Muscle layer of colon (tissue), 2 donors: ENCODE measurements around the gene CPSF7.
"Not testable (repeated sequence)": the region's sequence is repeated elsewhere in the genome, so short reads cannot be mapped to it uniquely, and the experiment has no call there.

ENCODE experiments used
- H3K27ac ChIP-seq: one replicate; pipeline ENCODE4 v1.7.0; 2013; ENCODE audit warnings: low read depth, mild to moderate bottlenecking, low read length, moderate library complexity
- H3K27me3 ChIP-seq, 2 donors: one replicate each; pipeline ENCODE4 v1.7.0; 2013; ENCODE audit warnings: low read length in 2 of 2, mild to moderate bottlenecking in 2 of 2; ENCODE audit not compliant: insufficient read depth in 2 of 2, control insufficient read depth in 1 of 2
- H3K36me3 ChIP-seq: one replicate; pipeline ENCODE4 v1.7.0; 2013; ENCODE audit warnings: mild to moderate bottlenecking, low read length; ENCODE audit not compliant: insufficient read depth
- H3K4me1 ChIP-seq: one replicate; pipeline ENCODE4 v1.7.0; 2013; ENCODE audit warnings: mild to moderate bottlenecking, low read length; ENCODE audit not compliant: insufficient read depth
- H3K4me3 ChIP-seq, 2 donors: one replicate each; pipeline ENCODE4 v1.7.0; 2013; ENCODE audit warnings: low read length in 2 of 2, low read depth in 1 of 2, mild to moderate bottlenecking in 1 of 2, moderate library complexity in 1 of 2
- H3K9ac ChIP-seq: one replicate; pipeline ENCODE4 v1.7.0; 2013; ENCODE audit warnings: low read length
- H3K9me3 ChIP-seq: one replicate; pipeline ENCODE4 v1.7.0; 2013; ENCODE audit warnings: mild to moderate bottlenecking, low read length
- donor health status: abdominal sarcoma.
- donor health status: Adenocarcinoma of cecum.

CPSF7 gene

GRCh38 chr11:61430839-61431238 lies 1.1 kb upstream of the CPSF7 start:
- Histone ChIP-seq H3K36me3 (peaks cover 30% of the 10 kb centered on the region), H3K4me3 (peak overlapping the region; percentile 38 to 95), H3K4me1 (peaks cover 36% of the 10 kb centered on the region), H3K9ac (peak overlapping the region; percentile 93)
- H3K9me3 ChIP-seq, H3K27me3 ChIP-seq, H3K27ac ChIP-seq: not testable (repeated sequence)

- H3K4me1 ChIP-seq, result peaks cover 36% of the 10 kb centered on the region
- H3K27me3 ChIP-seq, result no peaks in the 10 kb centered on the region
- no peaks in the 10 kb centered on the region for H3K9me3 ChIP-seq
- peak overlapping the region; percentile 94 for H3K9ac ChIP-seq
- peak overlapping the region; percentile 69 for H3K27ac ChIP-seq
- peak overlapping the region; percentile 39 to 78 for H3K4me3 ChIP-seq
- peaks cover 44% of the 10 kb centered on the region for H3K36me3 ChIP-seq
Observed at GRCh38 chr11:61429346-61429690, 457 bp downstream of the CPSF7 start.

- Histone ChIP-seq H3K36me3 (peaks cover 54% of the 10 kb centered on the region), H3K4me3 (no peak overlapping the region), H3K4me1 (peaks cover 28% of the 10 kb centered on the region), H3K27me3 (no peaks in the 10 kb centered on the region), H3K27ac (no peak overlapping the region), H3K9me3 (no peaks in the 10 kb centered on the region), H3K9ac (no peak overlapping the region)
Observed at GRCh38 chr11:61425367-61426131, 4.2 kb downstream of the CPSF7 start.

- H3K36me3 ChIP-seq, result peaks cover 68% of the 10 kb centered on the region
- no peaks in the 10 kb centered on the region for H3K27me3 ChIP-seq
- H3K4me3 ChIP-seq, result no peak overlapping the region
- H3K4me1 ChIP-seq, result peaks cover 10% of the 10 kb centered on the region
- H3K27ac ChIP-seq, result no peak overlapping the region
- no peaks in the 10 kb centered on the region for H3K9me3 ChIP-seq
- no peak overlapping the region for H3K9ac ChIP-seq
Observed at GRCh38 chr11:61422226-61422625, 7.5 kb downstream of the CPSF7 start.

GRCh38 chr11:61418136-61418535 lies 11.6 kb downstream of the CPSF7 start:
- Histone ChIP-seq H3K27me3 (no peaks in the 10 kb centered on the region), H3K27ac (no peak overlapping the region), H3K36me3 (peaks cover 80% of the 10 kb centered on the region), H3K9ac (no peak overlapping the region), H3K4me3 (no peak overlapping the region), H3K9me3 (no peaks in the 10 kb centered on the region), H3K4me1 (no peaks in the 10 kb centered on the region)

- no peak overlapping the region for H3K27ac ChIP-seq
- no peaks in the 10 kb centered on the region for H3K9me3 ChIP-seq
- H3K27me3 ChIP-seq, result no peaks in the 10 kb centered on the region
- H3K9ac ChIP-seq, result no peak overlapping the region
- H3K36me3 ChIP-seq, result peaks cover 84% of the 10 kb centered on the region
- no peak overlapping the region for H3K4me3 ChIP-seq
- no peaks in the 10 kb centered on the region for H3K4me1 ChIP-seq
Observed at GRCh38 chr11:61417670-61418069, 12.1 kb downstream of the CPSF7 start.

GRCh38 chr11:61416941-61417340 lies 12.8 kb downstream of the CPSF7 start:
- Histone ChIP-seq H3K36me3 (peaks cover 91% of the 10 kb centered on the region), H3K27me3 (no peaks in the 10 kb centered on the region), H3K9me3 (no peaks in the 10 kb centered on the region), H3K4me1 (no peaks in the 10 kb centered on the region), H3K4me3 (no peak overlapping the region), H3K9ac (no peak overlapping the region), H3K27ac (no peak overlapping the region)

GRCh38 chr11:61415381-61415780 lies 14.4 kb downstream of the CPSF7 start:
- Histone ChIP-seq H3K4me3 (no peak overlapping the region), H3K9me3 (no peaks in the 10 kb centered on the region), H3K9ac (no peak overlapping the region), H3K4me1 (no peaks in the 10 kb centered on the region), H3K27ac (no peak overlapping the region), H3K27me3 (no peaks in the 10 kb centered on the region), H3K36me3 (peaks cover 96% of the 10 kb centered on the region)

GRCh38 chr11:61414547-61414946 lies 15.2 kb downstream of the CPSF7 start:
- Histone ChIP-seq H3K27ac (no peak overlapping the region), H3K36me3 (peaks cover 95% of the 10 kb centered on the region)

GRCh38 chr11:61413496-61413895 lies 16.3 kb downstream of the CPSF7 start:
- H3K27ac ChIP-seq, result no peak overlapping the region
- peaks cover 92% of the 10 kb centered on the region for H3K36me3 ChIP-seq
- no peak overlapping the region for H3K4me3 ChIP-seq
- H3K27me3 ChIP-seq, result no peaks in the 10 kb centered on the region
- H3K9ac ChIP-seq, result no peak overlapping the region
- H3K4me1 ChIP-seq, result no peaks in the 10 kb centered on the region
- no peaks in the 10 kb centered on the region for H3K9me3 ChIP-seq

More at GRCh38 chr11:61414547-61414946, 15.2 kb downstream of the CPSF7 start:
- Histone ChIP-seq H3K9ac (no peak overlapping the region), H3K4me1 (no peaks in the 10 kb centered on the region), H3K9me3 (no peaks in the 10 kb centered on the region), H3K4me3 (no peak overlapping the region), H3K27me3 (no peaks in the 10 kb centered on the region)

GRCh38 chr11:61411589-61411988 lies 18.2 kb downstream of the CPSF7 start:
- Histone ChIP-seq H3K4me1 (no peaks in the 10 kb centered on the region), H3K27me3 (no peaks in the 10 kb centered on the region), H3K9me3 (no peaks in the 10 kb centered on the region), H3K9ac (no peak overlapping the region), H3K27ac (no peak overlapping the region), H3K36me3 (peaks cover 91% of the 10 kb centered on the region), H3K4me3 (no peak overlapping the region)
